GM12864 (cell line): ENCODE results near the gene SDS.

ENCODE experiments used
- DNase-seq: peaks from one replicate; pipeline ENCODE4 v3.0.0-alpha.2; 2011; ENCODE audit warnings: low read depth
- H3K4me3 ChIP-seq: 2 replicates; pipeline ENCODE4 v1.5.1; 2011; ENCODE audit warnings: mild to moderate bottlenecking, low read depth, low read length, control low read depth
- TF ChIP-seq, protein P1 (sequence below): IDR thresholded peaks from 2 replicates; pipeline ENCODE4 v1.5.1; 2011; ENCODE audit warnings: low read depth, mild to moderate bottlenecking, moderate library complexity, low read length, control low read depth, inconsistent platforms; ENCODE audit errors: missing control alignments

SDS gene, protein sequence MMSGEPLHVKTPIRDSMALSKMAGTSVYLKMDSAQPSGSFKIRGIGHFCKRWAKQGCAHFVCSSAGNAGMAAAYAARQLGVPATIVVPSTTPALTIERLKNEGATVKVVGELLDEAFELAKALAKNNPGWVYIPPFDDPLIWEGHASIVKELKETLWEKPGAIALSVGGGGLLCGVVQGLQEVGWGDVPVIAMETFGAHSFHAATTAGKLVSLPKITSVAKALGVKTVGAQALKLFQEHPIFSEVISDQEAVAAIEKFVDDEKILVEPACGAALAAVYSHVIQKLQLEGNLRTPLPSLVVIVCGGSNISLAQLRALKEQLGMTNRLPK

DNA sequence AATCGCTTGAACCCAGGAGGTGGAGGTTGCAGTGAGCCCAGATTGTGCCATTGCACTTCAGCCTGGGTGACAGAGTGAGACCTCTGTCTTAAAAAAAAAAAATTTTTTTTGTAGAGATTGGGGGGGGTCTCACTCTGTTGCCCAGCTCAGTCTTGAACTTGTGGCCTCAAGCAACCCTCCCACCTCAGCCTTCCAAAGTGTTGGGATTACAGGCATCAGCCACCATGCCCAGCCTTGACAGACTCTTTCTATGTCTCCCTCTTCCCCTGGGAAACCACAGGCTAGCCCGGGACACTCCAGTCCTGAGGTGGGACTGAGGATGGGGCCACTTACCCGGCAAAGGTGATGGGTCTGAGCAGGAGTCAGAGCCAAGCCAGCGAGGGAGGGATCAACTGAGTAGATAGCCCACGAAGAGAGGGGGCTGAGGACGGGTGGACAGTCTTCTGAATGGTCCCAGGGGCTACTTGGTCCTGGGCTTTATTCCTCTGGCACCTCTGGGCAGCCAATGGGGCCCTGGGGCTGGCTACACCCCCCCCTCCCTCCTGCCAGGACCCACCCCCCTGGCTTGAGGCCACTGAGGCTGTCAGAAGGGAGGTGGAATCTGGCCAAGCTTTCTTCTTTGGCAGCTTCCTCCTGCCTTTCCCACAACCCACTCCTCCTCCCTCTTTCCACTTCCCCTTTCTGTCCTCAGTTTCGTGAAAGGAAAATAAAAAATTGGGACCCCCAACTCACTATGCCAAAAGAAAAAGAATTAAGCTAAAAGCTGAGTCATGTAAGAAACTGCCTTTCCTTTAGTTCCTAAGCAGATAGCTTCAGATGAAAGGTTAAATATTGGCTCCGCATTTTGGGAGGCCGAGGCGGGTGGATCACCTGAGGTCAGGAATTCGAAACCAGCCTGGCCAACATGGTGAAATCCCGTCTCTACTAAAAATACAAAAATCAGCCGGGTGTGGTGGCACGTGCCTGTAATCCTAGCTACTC, at the start of gene SDS:
Gene SDS (minus strand): TSS at position 453 of the 981 bp plus-strand sequence. CDS start 4,179 bp downstream, outside the sequence.
- H3K4me3 ChIP-seq, result no peak within 1 kb of the TSS
- no peak for DNase-seq
- TF ChIP-seq, protein P1, sequence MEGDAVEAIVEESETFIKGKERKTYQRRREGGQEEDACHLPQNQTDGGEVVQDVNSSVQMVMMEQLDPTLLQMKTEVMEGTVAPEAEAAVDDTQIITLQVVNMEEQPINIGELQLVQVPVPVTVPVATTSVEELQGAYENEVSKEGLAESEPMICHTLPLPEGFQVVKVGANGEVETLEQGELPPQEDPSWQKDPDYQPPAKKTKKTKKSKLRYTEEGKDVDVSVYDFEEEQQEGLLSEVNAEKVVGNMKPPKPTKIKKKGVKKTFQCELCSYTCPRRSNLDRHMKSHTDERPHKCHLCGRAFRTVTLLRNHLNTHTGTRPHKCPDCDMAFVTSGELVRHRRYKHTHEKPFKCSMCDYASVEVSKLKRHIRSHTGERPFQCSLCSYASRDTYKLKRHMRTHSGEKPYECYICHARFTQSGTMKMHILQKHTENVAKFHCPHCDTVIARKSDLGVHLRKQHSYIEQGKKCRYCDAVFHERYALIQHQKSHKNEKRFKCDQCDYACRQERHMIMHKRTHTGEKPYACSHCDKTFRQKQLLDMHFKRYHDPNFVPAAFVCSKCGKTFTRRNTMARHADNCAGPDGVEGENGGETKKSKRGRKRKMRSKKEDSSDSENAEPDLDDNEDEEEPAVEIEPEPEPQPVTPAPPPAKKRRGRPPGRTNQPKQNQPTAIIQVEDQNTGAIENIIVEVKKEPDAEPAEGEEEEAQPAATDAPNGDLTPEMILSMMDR, result no peak

DNA sequence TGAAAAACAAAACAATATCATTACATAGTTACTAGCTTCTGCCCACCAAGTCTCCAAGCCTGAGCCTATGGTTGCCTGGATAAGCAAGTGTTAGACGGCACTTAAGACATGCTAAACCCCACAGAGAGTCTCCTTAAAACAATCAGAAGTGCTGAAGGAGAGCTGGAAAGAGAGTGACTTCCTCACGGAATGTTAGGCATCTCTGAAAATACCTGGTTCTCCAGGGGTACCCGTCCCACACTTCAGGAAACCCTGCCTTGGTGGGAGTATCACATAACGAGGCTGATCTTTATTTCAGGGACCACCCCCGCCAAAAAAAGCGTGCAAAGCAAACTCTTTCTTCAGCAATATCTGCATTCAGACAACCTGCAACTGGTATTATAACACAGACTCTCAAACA, 49.6 kb upstream of the SDS start:
- H3K4me3 ChIP-seq, result no peak overlapping the region
- no peak for DNase-seq
- TF ChIP-seq, protein P1, result no peak

DNA sequence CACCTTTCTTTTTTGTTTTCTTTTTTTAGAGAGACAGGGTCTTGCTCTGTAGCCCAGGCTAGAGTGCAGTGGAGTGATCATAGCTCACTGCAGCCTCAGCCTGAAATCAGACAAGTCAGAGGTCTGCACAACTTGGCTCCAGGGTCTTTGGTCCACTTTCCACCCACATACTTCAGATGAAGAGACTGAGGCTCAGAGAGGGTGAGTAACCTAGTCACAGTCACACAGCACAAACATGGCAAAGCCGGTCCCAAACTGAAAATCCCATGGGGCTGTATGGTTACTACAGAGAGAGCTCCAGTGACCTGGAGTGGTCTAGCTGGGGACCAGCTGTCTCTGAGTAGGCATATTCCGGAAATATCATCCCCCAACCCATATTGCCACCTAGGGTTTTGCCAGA, 48.8 kb upstream of the SDS start:
- no peak overlapping the region for H3K4me3 ChIP-seq
- TF ChIP-seq, protein P1, result no peak
- no peak for DNase-seq

DNA sequence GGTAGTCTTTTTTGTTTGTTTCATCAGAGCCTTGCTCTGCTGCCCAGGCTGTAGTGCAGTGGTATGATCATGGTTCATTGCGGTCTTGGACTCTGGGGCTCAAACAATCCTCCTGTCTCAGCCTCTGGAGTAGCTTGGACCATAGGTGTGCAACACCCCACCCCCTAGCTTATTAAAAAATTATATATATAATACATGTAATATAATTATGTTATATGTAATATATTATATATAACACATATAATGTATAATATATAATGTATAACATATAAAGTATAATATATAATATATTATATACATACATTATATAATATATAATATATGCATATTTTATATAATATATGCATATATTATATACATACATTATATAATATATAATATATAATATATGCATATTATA, 46.2 kb upstream of the SDS start:
- no peak overlapping the region for H3K4me3 ChIP-seq
- no peak for DNase-seq
- TF ChIP-seq, protein P1, result no peak

DNA sequence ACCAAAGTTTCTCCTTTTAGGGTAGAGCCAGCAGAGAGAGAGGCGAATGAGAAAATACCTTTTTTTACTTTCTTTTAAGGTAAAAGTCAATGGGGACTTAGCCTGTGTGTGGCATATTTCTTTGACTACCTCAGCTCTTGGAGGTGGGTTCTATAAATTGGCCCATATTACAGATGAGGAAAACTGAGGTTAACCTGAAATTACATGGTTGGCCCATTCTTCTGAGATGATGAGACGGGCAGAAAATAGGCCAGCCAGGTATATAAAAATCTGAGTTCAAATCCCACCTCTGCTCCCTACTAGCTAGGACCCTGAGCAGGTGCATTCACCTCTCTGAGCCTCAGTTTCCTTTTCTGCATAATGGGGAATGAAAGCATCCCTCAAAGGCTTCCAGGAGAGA, 45.6 kb upstream of the SDS start:
- no peak for DNase-seq
- TF ChIP-seq, protein P1, result no peak

DNA sequence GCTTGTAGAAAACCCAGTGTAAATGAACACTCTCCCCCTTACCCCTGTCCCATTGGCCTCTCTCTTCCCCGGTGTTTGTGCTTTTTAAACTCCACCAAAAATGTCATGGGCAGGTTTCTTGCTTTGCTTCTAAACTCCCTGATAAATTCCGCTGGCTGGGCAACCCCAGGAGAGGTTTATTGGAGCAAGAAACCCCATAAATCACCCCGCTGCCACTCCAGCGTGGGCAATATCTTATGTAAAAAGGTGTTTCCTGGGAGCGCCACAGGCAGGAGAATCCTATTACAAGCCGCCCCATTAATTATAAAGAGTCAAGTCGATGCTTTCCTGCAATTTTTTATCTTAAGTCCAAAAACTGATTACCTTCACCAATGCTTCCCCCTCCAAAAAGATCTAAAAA, 45.2 kb upstream of the SDS start:
- no peak overlapping the region for H3K4me3 ChIP-seq
- TF ChIP-seq, protein P1, result no peak
- DNase-seq, result no peak

More for the DNA sequence above, 45.6 kb upstream of the SDS start:
- H3K4me3 ChIP-seq, result no peak overlapping the region
